NCI-H2171 (cell line): ENCODE results near the gene KRTAP5-9.
"Not testable (repeated sequence)": the region's sequence is repeated elsewhere in the genome, so short reads cannot be mapped to it uniquely, and the experiment has no call there.

Experiments
- DNase-seq: peaks from one replicate; lab custom pipeline; 2025; lab: John Stamatoyannopoulos, UW

The KRTAP5-9 gene

GRCh38 chr11:71548120-71548519 is at the start of gene KRTAP5-9:
KRTAP5-9 (plus strand) TSS chr11:71548420; CDS start chr11:71548658, 238 bp downstream.
- no peak for DNase-seq

DNA sequence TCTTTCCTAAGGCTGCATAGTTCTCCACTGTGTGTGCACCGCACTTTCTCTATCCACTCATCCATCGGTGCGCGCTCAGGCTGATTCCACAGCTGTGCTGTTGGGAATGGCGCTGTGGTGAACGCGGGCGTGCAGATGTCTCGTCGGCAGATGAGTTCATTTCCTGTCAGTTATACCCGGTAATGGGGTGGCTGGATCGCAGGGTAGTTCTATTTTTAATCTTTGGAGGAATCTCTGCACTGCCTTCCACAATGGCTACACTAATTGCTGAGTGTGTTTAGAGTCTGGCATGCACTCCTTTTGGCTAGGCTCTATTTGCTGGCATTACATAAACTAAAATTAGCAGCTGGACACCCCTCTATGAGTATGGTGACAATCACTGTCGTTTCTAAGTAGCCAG is 49.1 kb upstream of the KRTAP5-9 start:
- DNase-seq = no peak

GRCh38 chr11:71499546-71499945 is 48.7 kb upstream of the KRTAP5-9 start:
- DNase-seq = no peak

GRCh38 chr11:71500601-71501021 is 47.6 kb upstream of the KRTAP5-9 start:
- DNase-seq = no peak

DNA sequence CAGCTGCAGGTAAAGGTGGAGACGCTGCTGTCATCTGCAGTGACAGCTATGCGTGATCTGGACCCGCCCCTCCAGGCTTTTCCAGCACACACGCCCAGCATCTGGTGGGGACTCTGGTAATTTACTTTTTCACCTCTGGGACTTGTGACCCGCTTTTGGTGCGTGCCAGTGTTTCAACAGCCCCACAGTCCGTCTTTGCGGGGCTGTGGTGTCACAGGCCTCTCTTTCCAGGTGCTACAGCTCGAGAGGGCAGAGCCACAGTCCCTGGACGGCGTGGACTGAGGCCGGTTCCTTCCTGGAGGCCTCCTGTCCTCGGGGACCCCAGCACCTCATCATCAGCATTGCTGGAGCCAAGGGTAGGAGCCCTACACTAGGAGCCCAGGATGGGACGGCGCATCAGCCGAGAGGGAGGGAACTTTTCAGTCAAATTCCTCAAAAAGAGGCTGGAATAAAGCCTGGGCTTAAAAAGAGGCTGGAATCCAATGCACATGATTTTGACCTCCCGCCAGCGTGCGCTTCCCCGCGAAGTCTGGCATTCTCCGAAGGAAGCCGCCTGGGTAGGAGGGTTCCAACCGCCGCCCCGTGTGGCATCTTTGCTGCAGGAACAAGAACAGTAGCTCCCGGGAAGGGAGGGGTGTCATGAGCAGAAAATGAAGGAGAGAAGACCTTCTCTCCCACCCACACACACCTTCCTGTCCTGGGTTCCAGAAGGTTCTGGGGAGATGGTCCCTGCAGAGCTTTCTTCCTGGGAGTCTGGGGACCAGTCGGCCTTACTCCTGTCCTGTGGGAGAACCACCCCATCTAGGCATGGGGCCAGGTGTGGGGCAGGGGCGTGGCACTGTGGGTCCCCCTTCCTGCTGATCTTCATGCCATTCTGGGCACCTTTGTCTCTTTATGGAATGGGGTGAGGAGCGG is 46.9 kb upstream of the KRTAP5-9 start:
- no peak for DNase-seq

- no peak for DNase-seq
These were observed 46.2 kb upstream of the KRTAP5-9 start for GRCh38 chr11:71502026-71502425.

- no peak for DNase-seq
These were observed 45.3 kb upstream of the KRTAP5-9 start for GRCh38 chr11:71502871-71503435.

GRCh38 chr11:71504531-71504930 is 43.7 kb upstream of the KRTAP5-9 start:
- DNase-seq = no peak

GRCh38 chr11:71505001-71505400 is 43.2 kb upstream of the KRTAP5-9 start:
- no peak for DNase-seq

GRCh38 chr11:71505781-71506180 is 42.4 kb upstream of the KRTAP5-9 start:
- no peak for DNase-seq

DNA sequence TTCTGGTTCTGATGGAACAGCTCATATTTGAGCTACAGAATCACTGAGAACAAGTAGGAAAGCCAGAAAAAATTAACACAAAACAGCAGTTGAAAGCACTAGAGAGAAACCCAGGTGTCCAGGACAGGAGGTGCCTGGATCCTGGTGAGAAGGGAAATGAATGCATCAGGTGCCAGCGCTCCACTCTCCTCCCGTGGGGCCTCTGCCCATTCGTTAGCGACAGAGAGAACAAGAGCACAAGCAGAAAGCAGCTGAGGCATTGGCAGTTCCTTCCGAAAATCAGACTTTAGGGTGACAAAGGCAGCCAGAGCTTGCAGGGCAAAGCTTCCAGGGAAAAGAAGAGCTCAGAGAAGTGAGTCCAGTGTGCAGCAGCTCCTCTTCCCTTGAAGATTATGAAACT is 41.1 kb upstream of the KRTAP5-9 start:
- no peak for DNase-seq

DNA sequence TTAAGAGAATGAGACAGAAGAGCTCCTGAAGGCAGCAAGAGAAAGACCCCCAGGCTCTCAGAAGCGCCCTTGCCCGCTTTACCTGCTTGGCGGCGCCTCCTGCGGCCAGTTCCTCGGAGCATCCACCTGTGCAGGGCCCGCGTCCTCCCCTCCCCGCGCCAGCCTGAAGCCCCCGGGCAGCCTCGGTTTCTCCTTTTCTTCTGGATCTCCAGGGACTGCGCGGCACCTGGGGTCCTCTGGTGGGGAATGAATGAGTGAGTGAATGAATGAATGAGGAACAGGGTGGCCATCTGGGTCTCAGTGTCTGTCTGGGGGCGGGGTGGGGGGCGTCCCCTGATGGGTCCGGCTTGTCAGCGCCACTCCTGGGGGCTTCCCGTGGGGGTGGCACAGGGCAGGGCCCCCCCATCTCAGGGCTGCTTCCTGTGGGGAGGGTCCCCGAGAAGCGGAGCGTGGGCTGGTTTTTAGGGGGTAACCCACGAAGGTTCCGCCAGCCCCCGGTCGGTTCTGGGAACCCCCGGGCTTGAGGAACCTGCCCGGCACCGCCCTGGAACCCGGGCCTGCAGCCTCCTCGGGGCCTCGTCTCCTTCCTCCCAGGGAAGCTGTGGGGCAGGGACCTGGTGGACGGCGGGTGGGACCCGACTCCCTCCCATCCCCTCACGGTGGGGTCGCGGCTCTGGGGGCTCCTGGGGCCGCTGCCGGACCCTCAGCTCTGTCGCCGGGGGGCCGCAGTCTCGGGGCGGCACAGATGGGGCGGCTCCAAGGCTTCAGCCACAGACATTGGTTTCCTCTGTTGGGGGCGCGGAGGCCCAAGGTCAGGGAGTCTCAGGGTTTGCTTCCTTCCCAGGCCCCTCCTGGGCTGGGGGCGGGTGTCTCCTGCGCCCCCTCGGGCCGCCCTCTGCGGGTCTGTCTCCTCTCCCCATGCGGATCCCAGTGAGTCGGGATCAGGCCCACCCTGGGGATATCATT is 29.4 kb upstream of the KRTAP5-9 start:
- no peak for DNase-seq

GRCh38 chr11:71519546-71519945 is 28.7 kb upstream of the KRTAP5-9 start:
- no peak for DNase-seq

DNA sequence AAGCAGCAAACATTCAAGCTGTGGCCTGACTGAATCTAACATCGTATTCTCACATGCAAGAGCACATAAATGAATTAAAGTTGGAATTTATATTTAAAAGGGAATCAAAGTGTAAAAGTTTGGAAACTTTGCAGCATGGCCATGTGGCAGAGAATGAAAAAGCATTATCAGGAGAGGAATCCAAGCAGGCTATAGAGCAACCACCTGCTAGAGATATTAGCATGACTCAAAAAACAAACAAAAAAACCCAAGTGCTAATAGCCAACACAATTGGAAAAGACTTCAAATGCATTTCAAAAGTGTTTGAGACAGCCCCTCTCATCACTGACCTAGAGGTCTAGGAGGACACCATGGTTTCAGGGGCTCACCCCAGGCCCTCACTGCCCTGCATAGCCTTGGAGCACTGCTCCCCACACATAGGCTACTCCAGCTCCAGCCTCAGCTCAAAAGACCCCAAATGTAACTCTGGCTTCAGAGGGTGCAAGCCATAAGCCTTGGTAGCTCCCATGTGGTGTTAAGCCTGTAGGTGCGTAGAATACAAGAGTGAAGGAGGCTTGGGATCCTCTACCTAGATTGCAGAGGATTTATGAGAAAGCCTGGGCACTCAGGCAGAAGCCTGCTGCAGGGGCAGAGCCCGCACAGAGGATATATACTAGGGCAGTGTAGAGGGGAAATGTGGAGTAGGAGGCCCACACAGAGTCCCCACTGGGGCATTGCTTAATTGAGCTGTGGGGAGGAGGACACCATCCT is 22.9 kb upstream of the KRTAP5-9 start:
- no peak for DNase-seq

GRCh38 chr11:71525938-71526495 is 22.2 kb upstream of the KRTAP5-9 start:
- no peak for DNase-seq

- DNase-seq = not testable (repeated sequence)
These were observed 21.2 kb upstream of the KRTAP5-9 start, which contains the start of gene KRTAP5-7 for GRCh38 chr11:71526796-71527575. KRTAP5-7 (plus strand) TSS chr11:71527267; CDS start chr11:71527301, 34 bp downstream.

DNA sequence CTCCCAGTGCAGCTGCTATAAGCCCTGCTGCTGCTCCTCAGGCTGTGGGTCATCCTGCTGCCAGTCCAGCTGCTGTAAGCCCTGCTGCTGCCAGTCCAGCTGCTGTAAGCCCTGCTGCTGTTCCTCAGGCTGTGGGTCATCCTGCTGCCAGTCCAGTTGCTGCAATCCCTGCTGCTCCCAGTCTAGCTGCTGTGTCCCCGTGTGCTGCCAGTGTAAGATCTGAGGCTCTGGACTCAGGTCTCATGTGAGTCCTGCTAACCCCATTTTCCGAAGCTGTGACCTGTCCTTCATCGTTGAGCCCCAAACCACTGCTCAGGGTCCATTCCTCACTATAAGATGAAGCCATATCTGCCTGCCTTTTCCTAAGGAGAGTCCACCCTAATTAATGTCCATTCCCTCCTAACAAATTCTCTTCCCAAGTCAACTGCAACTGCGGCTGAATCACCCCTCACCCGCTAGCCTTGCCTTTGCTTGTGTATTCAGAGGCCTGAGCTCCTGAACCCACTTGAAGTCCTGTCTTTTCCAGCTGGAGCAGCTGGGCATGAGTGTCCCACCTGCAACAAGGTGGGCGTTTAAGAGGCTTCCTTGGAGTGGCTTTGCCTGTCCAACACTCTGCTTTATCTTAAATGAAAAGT is 20.5 kb upstream of the KRTAP5-9 start:
- DNase-seq = no peak

DNA sequence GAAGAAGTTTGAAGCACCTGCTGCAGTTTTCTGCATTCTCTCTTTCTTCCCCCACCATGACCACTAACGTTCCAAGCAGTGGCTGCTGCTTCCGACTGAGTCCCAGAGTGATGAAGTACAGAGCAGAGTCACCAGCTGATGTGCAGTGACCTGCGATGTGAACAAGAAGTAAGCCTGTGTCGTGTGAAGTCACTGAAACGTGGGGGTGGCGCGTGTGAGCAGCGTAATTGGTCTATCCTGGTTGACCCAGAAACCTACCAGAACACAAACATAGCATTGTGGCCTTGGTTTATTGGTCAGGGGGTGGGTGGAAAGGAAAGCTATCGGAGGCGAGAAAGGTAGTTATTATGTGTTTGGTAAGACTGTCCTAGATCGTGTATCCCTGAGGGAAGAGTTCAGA is 17.6 kb upstream of the KRTAP5-9 start:
- DNase-seq = no peak

DNA sequence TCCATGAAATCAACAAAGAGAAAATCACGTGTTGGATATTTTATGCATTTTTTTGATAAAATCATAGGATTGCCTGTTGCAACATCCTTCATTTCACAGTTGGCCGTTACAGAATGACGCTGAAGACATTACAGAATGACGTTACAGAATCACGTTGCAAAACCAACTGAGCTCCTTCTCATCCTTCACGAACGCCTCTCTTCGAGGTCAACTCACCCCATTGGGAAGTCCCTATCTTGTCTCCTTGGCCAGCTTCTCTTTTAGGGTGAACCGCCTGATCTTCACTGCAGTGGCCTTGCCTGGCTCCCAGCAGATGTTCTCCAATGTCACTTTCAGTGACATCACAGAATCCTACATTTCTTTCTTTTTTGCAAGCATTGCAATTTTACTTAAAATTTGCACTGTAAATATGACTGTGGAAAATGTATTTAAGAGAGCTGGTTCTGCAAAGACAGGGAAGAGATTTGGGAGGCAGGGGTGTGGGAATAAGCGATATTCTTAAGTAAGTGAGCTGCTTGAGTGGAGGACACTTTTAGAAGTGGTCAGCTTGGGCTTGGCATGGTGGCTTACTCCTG is 16.1 kb upstream of the KRTAP5-9 start:
- DNase-seq = no peak
